Suprapubic skin (tissue), 4 donors: ENCODE data around the gene BCAT1.

ENCODE experiments used
- EP300 ChIP-seq: sonication (generic); formaldehyde crosslinking; IDR thresholded peaks from one replicate; pipeline ENCODE4 v1.6.1; 2017; ENCODE audit warnings: antibody characterized with exemption
- POLR2A ChIP-seq, 2 donors: fragments of 450-650 bp; IDR thresholded peaks; one replicate each; pipeline ENCODE4 v1.6.1; 2017; ENCODE audit warnings: antibody characterized with exemption in 2 of 2, mild to moderate bottlenecking in 2 of 2, moderate library complexity in 2 of 2
- POLR2AphosphoS5 ChIP-seq, 3 donors: sonication (generic); formaldehyde crosslinking; IDR thresholded peaks; one replicate each; pipeline ENCODE4 v1.6.1; 2017; ENCODE audit warnings: antibody characterized with exemption in 3 of 3
- TF ChIP-seq, protein P1 (sequence below), 2 donors: fragments of 200-600 bp in 1 of 2; fragments of 450-650 bp in 1 of 2; sonication (generic) in 1 of 2; IDR thresholded peaks; one replicate each; pipeline ENCODE4 v1.5.1; 2016 to 2019; ENCODE audit warnings: antibody characterized with exemption in 2 of 2, mild to moderate bottlenecking in 1 of 2, moderate library complexity in 1 of 2

DNA sequence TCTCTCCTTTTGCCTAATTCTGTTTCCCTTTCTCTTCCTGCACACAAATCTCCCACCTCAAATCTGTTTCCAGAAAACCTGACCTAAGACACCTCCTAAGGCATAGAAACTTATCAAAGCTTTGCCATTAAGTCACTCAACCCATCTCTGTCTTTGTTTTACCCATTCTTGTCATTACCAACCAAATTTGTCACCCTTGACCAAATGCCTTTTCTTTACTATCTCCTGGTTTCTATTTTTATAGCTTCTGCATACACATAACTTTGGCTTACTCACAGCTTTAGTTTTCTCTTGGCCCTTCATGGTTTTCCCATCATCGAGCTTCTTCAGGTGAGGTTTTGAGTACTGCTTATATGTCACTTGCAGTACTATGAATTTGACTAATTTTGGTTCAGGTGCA is 184.2 kb downstream of the BCAT1 start:
- TF ChIP-seq, protein P1, sequence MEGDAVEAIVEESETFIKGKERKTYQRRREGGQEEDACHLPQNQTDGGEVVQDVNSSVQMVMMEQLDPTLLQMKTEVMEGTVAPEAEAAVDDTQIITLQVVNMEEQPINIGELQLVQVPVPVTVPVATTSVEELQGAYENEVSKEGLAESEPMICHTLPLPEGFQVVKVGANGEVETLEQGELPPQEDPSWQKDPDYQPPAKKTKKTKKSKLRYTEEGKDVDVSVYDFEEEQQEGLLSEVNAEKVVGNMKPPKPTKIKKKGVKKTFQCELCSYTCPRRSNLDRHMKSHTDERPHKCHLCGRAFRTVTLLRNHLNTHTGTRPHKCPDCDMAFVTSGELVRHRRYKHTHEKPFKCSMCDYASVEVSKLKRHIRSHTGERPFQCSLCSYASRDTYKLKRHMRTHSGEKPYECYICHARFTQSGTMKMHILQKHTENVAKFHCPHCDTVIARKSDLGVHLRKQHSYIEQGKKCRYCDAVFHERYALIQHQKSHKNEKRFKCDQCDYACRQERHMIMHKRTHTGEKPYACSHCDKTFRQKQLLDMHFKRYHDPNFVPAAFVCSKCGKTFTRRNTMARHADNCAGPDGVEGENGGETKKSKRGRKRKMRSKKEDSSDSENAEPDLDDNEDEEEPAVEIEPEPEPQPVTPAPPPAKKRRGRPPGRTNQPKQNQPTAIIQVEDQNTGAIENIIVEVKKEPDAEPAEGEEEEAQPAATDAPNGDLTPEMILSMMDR (IDR thresholded peaks at IDR 0.05) = no peak
- TF ChIP-seq POLR2AphosphoS5 (IDR thresholded peaks at IDR 0.05) (no peak), POLR2A (IDR thresholded peaks at IDR 0.05) (no peak), EP300 (no peak)
